ENCODE measurements around the gene DNAAF1. TPM values are rescaled to one million over a fixed set of nuclear protein-coding genes. Genes with fewer than 3 reads are reported as not detected.
A peak's percentile ranks its signal among the peaks of the same experiment; 100 is the strongest.

The DNAAF1 gene
- total and polyA plus RNA-seq, 11 donors, result 0.15 to 0.38 (median 0.25) TPM; not detected in 6

DNA sequence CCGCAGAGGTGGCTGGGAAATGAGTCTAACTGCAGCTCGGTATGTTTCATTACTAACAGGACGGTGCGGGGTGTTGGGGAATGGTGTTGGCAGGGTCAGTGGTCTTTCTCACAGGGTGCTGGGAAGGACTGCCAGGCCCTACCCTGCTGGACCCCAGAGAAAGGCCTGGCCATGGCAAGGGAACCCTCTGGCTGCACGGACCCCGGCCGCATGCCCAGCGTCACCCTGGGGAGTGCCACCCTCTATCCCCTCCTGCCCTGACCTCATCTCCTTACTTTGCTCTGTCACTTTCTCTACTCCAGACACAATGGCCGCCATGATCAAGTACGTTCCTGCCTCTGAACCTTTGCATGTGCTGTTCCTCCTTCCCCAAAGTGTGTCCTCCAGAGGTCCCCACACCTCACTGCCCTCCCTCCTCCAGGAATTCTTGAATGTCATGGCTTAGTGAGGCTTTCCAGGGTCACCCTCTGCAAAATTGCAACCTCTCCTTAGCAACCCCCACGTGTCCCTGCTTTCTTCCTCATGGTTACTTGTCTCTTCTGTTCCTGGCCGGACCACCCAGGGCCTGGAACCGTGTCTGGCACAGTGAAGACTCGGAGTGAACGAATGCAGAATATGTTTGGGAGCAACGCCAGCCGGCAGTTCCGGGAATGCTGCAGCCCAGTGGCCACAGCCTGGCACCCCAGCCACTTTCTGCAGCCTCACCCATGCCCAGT is 61.0 kb downstream of the DNAAF1 start:
- TF ChIP-seq POLR2A (IDR thresholded peaks at IDR 0.05), result no peak
- peak in 1 of 4 donors; percentile 27 for ATAC-seq

DNA sequence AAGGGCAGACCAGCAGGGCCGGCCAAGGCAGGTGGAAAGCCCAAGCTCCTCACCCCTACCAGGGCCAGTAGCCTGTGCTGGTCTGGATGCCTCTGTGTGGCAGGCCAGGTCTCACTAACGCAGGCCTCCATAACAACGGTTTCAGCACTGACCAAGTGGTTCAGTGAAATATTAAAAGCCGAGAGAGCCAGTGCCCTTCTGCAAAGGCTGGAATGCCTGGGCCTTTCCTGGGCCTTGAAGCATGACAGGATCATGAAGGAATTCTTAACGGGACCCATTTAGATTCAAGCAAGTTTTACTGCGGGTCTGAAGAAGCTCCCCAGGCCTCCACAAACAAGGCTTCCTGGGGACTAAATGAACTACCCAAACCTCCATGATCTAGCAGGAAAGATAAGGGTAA is 62.1 kb downstream of the DNAAF1 start:
- intact Hi-C loops (cut with DNase I), result no loop called here
- H3K36me3 ChIP-seq, result no peaks in the 10 kb centered on the region
- no peaks in the 10 kb centered on the region for H3K4me1 ChIP-seq
- no peak overlapping the region for H3K4me3 ChIP-seq
- no peak for TF ChIP-seq POLR2A (IDR thresholded peaks at IDR 0.05)
- TF ChIP-seq, protein P1, sequence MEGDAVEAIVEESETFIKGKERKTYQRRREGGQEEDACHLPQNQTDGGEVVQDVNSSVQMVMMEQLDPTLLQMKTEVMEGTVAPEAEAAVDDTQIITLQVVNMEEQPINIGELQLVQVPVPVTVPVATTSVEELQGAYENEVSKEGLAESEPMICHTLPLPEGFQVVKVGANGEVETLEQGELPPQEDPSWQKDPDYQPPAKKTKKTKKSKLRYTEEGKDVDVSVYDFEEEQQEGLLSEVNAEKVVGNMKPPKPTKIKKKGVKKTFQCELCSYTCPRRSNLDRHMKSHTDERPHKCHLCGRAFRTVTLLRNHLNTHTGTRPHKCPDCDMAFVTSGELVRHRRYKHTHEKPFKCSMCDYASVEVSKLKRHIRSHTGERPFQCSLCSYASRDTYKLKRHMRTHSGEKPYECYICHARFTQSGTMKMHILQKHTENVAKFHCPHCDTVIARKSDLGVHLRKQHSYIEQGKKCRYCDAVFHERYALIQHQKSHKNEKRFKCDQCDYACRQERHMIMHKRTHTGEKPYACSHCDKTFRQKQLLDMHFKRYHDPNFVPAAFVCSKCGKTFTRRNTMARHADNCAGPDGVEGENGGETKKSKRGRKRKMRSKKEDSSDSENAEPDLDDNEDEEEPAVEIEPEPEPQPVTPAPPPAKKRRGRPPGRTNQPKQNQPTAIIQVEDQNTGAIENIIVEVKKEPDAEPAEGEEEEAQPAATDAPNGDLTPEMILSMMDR (IDR thresholded peaks at IDR 0.05), result no peak
- H3K27ac ChIP-seq, result no peak overlapping the region
- H3K9me3 ChIP-seq, result no peaks in the 10 kb centered on the region
- no peak for DNase-seq
- ATAC-seq, result no peak
- H3K27me3 ChIP-seq, result no peaks in the 10 kb centered on the region
- WGBS, 4 donors, result 61 to 77% (median 69%) methylated on average over 6 of the region's 6 CpGs

More for the DNA sequence above, 61.0 kb downstream of the DNAAF1 start:
- H3K27me3 ChIP-seq, result no peaks in the 10 kb centered on the region
- H3K4me3 ChIP-seq, result no peak overlapping the region
- H3K27ac ChIP-seq, result no peak overlapping the region
- H3K36me3 ChIP-seq, result no peaks in the 10 kb centered on the region
- H3K9me3 ChIP-seq, result no peaks in the 10 kb centered on the region
- intact Hi-C loops (cut with DNase I), result no loop called here
- no peaks in the 10 kb centered on the region for H3K4me1 ChIP-seq
- DNase-seq, result no peak
- WGBS, 4 donors, result 83 to 89% (median 87%) methylated on average over 18 of the region's 18 CpGs

DNA sequence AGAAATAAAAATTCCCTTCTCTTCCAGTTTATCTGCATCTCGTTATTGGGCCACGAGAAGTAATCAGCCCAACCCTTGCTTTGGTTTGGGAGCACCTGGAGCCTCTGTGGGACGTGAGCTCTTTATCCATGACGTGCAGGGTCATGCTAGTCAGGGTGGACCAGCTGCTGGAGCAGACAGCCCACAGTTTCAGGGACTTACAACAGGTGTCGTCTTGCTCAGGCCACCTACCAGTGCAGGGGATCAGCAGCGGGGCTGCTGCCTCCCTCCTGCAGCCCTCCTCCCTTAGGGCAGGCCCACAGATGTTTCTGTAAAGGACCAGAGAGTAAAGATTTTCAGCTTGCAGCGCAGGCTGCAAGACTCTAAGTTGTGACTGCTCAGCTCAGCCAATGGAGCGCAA is 62.8 kb downstream of the DNAAF1 start:
- H3K36me3 ChIP-seq, result no peaks in the 10 kb centered on the region

DNA sequence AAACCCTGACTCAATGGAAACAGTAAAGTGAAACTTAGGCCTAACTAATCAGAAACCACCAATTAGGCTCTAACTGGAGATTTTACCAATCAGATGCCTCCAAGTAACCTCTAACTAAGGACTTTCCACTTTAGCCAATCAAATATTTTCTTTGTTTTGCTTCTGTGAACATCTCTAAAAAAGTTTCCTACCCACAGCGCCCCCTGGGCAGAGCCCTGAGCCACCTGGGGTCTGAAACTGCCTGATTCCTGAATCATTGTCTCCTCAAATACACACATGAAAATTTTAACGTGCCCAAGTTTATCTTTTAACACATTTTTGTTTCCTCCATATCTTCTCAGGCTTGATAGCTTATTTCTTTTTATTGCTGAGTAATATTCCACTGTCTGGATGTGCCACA is 64.9 kb downstream of the DNAAF1 start:
- H3K4me1 ChIP-seq, result peaks cover 0 to 11% (median 0%) of the 10 kb centered on the region in 12 donors
- H3K27ac ChIP-seq, result no peak overlapping the region
- intact Hi-C loops (cut with DNase I), result no loop called here
- TF ChIP-seq, protein P1 (IDR thresholded peaks at IDR 0.05), result no peak
- no peak for TF ChIP-seq POLR2A (IDR thresholded peaks at IDR 0.05)
- H3K9me3 ChIP-seq, result no peaks in the 10 kb centered on the region
- no peak overlapping the region for H3K4me3 ChIP-seq
- ATAC-seq (no peak), DNase-seq (no peak)
- WGBS, 4 donors, result 78 to 93% (median 80%) methylated on average over 2 of the region's 2 CpGs
- H3K36me3 ChIP-seq, result no peaks in the 10 kb centered on the region
- no peaks in the 10 kb centered on the region for H3K27me3 ChIP-seq

More for the DNA sequence above, 62.8 kb downstream of the DNAAF1 start:
- intact Hi-C loops (cut with DNase I), result no loop called here
- DNase-seq (no peak), ATAC-seq (no peak)
- Histone ChIP-seq H3K4me3 (no peak overlapping the region), H3K4me1 (no peaks in the 10 kb centered on the region), H3K27me3 (no peaks in the 10 kb centered on the region), H3K27ac (no peak overlapping the region), H3K9me3 (no peaks in the 10 kb centered on the region)
- no peak for TF ChIP-seq POLR2A (IDR thresholded peaks at IDR 0.05)
- TF ChIP-seq, protein P1 (IDR thresholded peaks at IDR 0.05), result no peak
- WGBS, 4 donors, result 73 to 80% (median 78%) methylated on average over 6 to 8 of the region's 8 CpGs

DNA sequence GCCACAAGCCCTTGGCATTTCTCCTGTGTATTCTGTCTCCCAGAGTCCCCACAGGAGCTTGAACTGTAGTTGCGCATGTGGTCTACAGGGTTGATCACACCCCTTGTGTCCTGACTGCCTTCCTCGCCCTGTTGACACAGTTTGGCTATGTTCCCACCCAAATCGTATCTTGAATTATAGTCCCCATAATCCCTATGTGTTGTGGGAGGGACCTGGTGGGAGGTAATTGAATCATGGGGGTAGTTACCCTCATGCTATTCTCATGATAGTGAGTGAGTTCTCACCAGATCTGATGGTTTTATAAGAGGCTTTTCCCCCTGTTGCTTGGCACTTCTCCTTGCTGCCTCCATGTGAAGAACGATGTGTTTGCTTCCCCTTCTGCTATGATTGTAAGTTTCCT is 67.0 kb downstream of the DNAAF1 start:
- no peak for ATAC-seq
- no peak for DNase-seq
- WGBS, 4 donors, result 60 to 74% (median 64%) methylated on average over 4 of the region's 4 CpGs
- H3K27me3 ChIP-seq, result no peaks in the 10 kb centered on the region
- intact Hi-C loops (cut with DNase I), result no loop called here
- no peaks in the 10 kb centered on the region for H3K36me3 ChIP-seq
- TF ChIP-seq, protein P1 (IDR thresholded peaks at IDR 0.05), result no peak
- no peak for TF ChIP-seq POLR2A (IDR thresholded peaks at IDR 0.05)
- no peaks in the 10 kb centered on the region for H3K9me3 ChIP-seq
- peaks cover 0 to 11% (median 0%) of the 10 kb centered on the region in 12 donors for H3K4me1 ChIP-seq
- H3K27ac ChIP-seq, result no peak overlapping the region
- H3K4me3 ChIP-seq, result no peak overlapping the region

Data from heart left ventricle (tissue), 16 donors.